Measurements from ENCODE around the gene SUPT7L.

The SUPT7L gene

GRCh38 chr2:27664622-27665363, 1.4 kb upstream of the SUPT7L start:
- Histone ChIP-seq H2AFZ (ENCODE audit: low read depth, low read length) (no peak overlapping the region), H3K79me2 (ENCODE audit: low read length) (peaks cover 36% of the 10 kb centered on the region), H3K9ac (ENCODE audit: low read length) (peak overlapping the region; percentile 76), H3K4me3 (ENCODE audit: low read length) (peak overlapping the region; percentile 94), H3K4me2 (ENCODE audit: low read length) (peak overlapping the region; percentile 73), H4K20me1 (ENCODE audit: insufficient read depth, low read length) (no peaks in the 10 kb centered on the region), H3K27me3 (ENCODE audit: low read depth, low read length) (no peaks in the 10 kb centered on the region), H3K27ac (ENCODE audit: low read length) (no peak overlapping the region), H3K9me3 (ENCODE audit: insufficient read depth, low read length) (no peaks in the 10 kb centered on the region), H3K36me3 (replicated peaks; ENCODE audit: low read depth, low read length) (peaks cover 27% of the 10 kb centered on the region), H3K4me1 (ENCODE audit: low read length) (peaks cover 18% of the 10 kb centered on the region)
- TF ChIP-seq, protein P1, sequence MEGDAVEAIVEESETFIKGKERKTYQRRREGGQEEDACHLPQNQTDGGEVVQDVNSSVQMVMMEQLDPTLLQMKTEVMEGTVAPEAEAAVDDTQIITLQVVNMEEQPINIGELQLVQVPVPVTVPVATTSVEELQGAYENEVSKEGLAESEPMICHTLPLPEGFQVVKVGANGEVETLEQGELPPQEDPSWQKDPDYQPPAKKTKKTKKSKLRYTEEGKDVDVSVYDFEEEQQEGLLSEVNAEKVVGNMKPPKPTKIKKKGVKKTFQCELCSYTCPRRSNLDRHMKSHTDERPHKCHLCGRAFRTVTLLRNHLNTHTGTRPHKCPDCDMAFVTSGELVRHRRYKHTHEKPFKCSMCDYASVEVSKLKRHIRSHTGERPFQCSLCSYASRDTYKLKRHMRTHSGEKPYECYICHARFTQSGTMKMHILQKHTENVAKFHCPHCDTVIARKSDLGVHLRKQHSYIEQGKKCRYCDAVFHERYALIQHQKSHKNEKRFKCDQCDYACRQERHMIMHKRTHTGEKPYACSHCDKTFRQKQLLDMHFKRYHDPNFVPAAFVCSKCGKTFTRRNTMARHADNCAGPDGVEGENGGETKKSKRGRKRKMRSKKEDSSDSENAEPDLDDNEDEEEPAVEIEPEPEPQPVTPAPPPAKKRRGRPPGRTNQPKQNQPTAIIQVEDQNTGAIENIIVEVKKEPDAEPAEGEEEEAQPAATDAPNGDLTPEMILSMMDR (IDR thresholded peaks at IDR 0.05; ENCODE audit: low read depth, low read length) = no peak
- no peak for TF ChIP-seq EZH2phosphoT487 (IDR thresholded peaks at IDR 0.05; ENCODE audit: low read depth)

DNA sequence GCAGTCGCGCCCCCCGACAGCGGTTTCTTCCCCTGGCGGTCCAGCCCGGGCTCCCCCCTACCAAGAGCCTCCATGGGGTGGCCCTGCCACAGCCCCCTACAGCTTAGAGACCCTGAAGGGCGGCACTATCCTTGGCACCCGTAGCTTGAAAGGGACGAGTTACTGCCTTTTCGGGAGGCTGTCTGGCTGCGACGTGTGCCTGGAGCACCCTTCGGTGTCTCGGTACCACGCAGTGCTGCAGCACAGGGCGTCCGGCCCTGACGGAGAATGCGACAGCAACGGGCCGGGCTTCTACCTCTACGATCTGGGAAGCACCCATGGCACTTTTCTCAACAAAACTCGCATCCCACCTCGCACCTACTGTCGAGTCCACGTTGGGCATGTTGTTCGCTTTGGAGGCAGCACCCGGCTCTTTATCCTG, 750 bp upstream of the SUPT7L start:
- Histone ChIP-seq H2AFZ (ENCODE audit: low read depth, low read length) (peak overlapping the region; percentile 99), H3K27me3 (ENCODE audit: low read depth, low read length) (no peaks in the 10 kb centered on the region), H3K36me3 (replicated peaks; ENCODE audit: low read depth, low read length) (peaks cover 28% of the 10 kb centered on the region), H4K20me1 (ENCODE audit: insufficient read depth, low read length) (no peaks in the 10 kb centered on the region), H3K9me3 (ENCODE audit: insufficient read depth, low read length) (no peaks in the 10 kb centered on the region), H3K4me3 (ENCODE audit: low read length) (peak overlapping the region; percentile 94), H3K27ac (ENCODE audit: low read length) (peak overlapping the region; percentile 75; the same call in 1 of the 2 replicates), H3K9ac (ENCODE audit: low read length) (peak overlapping the region; percentile 76), H3K79me2 (ENCODE audit: low read length) (peaks cover 36% of the 10 kb centered on the region), H3K4me1 (ENCODE audit: low read length) (peaks cover 18% of the 10 kb centered on the region), H3K4me2 (ENCODE audit: low read length) (peak overlapping the region; percentile 73)
- TF ChIP-seq EZH2phosphoT487 (IDR thresholded peaks at IDR 0.05; ENCODE audit: low read depth) = no peak
- TF ChIP-seq, protein P1 (IDR thresholded peaks at IDR 0.05; ENCODE audit: low read depth, low read length) = no peak

GRCh38 chr2:27661371-27661770, 2.0 kb downstream of the SUPT7L start:
- Histone ChIP-seq H2AFZ (ENCODE audit: low read depth, low read length) (no peak overlapping the region), H3K9me3 (ENCODE audit: insufficient read depth, low read length) (no peaks in the 10 kb centered on the region), H3K4me3 (ENCODE audit: low read length) (no peak overlapping the region), H3K27ac (ENCODE audit: low read length) (no peak overlapping the region), H3K27me3 (ENCODE audit: low read depth, low read length) (no peaks in the 10 kb centered on the region), H4K20me1 (ENCODE audit: insufficient read depth, low read length) (no peaks in the 10 kb centered on the region), H3K4me2 (ENCODE audit: low read length) (no peak overlapping the region), H3K79me2 (ENCODE audit: low read length) (peaks cover 36% of the 10 kb centered on the region), H3K9ac (ENCODE audit: low read length) (no peak overlapping the region), H3K4me1 (ENCODE audit: low read length) (peaks cover 14% of the 10 kb centered on the region), H3K36me3 (replicated peaks; ENCODE audit: low read depth, low read length) (peaks cover 27% of the 10 kb centered on the region)
- TF ChIP-seq, protein P1 (IDR thresholded peaks at IDR 0.05; ENCODE audit: low read depth, low read length) = no peak
- TF ChIP-seq EZH2phosphoT487 (IDR thresholded peaks at IDR 0.05; ENCODE audit: low read depth) = no peak

DNA sequence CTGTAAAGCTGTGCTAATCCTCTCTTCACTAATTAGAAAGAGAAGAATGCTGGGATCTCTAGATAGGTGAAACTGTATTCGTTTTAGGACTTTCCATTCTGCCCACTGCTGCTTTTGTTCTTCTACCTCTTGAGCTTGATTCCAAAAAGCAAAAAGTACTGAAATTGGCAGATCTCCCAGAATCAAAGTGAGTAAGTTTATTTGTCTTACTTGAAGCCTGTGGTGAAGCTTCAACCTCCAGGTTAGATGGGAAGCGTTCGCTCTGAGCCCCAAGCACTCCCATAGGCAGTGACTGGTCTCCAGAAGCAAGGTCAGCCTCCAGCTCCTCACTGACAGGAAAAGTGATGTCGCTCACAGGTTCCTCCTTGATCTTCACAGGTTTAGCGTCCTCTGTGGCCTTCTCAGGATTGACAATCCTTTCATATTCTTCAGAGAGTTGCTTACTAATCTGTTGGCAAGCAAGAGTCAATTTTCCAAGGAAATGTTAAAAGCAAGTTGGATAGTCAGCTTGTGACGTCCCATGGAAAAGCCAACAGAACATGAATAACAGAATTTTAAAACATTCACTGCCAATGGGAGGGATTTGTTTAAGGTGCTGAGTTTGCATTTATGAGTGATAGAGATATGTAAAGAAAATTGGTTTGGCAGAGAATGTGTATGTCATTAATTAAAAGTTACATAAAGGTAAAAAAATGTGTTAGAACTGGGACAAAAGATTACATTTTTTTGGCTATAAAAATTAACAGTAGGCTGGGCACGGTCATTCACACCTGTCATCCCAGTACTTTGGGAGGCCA, 8.1 kb downstream of the SUPT7L start:
- TF ChIP-seq, protein P1 (IDR thresholded peaks at IDR 0.05; ENCODE audit: low read depth, low read length) = no peak
- TF ChIP-seq EZH2phosphoT487 (IDR thresholded peaks at IDR 0.05; ENCODE audit: low read depth) = no peak
- no peak overlapping the region for H3K9ac ChIP-seq (ENCODE audit: low read length)
- no peak overlapping the region for H3K4me2 ChIP-seq (ENCODE audit: low read length)
- peaks cover 5% of the 10 kb centered on the region; the same call in 1 of the 2 replicates for H3K4me1 ChIP-seq (ENCODE audit: low read length)
- no peaks in the 10 kb centered on the region; the same call in 1 of the 2 replicates for H4K20me1 ChIP-seq (ENCODE audit: insufficient read depth, low read length)
- H3K36me3 ChIP-seq (replicated peaks; ENCODE audit: low read depth, low read length) = peaks cover 60% of the 10 kb centered on the region
- no peak overlapping the region for H2AFZ ChIP-seq (ENCODE audit: low read depth, low read length)
- H3K27ac ChIP-seq (ENCODE audit: low read length) = no peak overlapping the region
- H3K9me3 ChIP-seq (ENCODE audit: insufficient read depth, low read length) = no peaks in the 10 kb centered on the region
- no peaks in the 10 kb centered on the region; the same call in 1 of the 2 replicates for H3K79me2 ChIP-seq (ENCODE audit: low read length)
- no peak overlapping the region for H3K4me3 ChIP-seq (ENCODE audit: low read length)
- H3K27me3 ChIP-seq (ENCODE audit: low read depth, low read length) = no peaks in the 10 kb centered on the region
